T-helper 2 cell treated with Interferon-gamma antibody and Interleukin-4, amounts not matched to agents 5 μg/mL and 100 μg/mL, for 36 hours (primary cell): ENCODE results near the gene CD69.
A peak's percentile ranks its signal among the peaks of the same experiment; 100 is the strongest.

Experiments used
- DNase-seq: peaks from one replicate; pipeline ENCODE4 v3.0.0; 2021; ENCODE audit warnings: low spot score
- H3K27ac Mint-ChIP-seq: one replicate; pipeline ENCODE4 v1.8.0; 2021; ENCODE audit warnings: mild to moderate bottlenecking, mixed read lengths
- H3K27me3 Mint-ChIP-seq: one replicate; pipeline ENCODE4 v1.8.0; 2021; ENCODE audit warnings: low read depth, mixed read lengths
- H3K36me3 Mint-ChIP-seq: one replicate; pipeline ENCODE4 v1.8.0; 2021; ENCODE audit warnings: low read depth, mixed read lengths
- H3K4me1 Mint-ChIP-seq: one replicate; pipeline ENCODE4 v1.8.0; 2021; ENCODE audit warnings: low read depth, mixed read lengths
- H3K4me3 Mint-ChIP-seq: one replicate; pipeline ENCODE4 v1.8.0; 2022; ENCODE audit warnings: mild to moderate bottlenecking, moderate library complexity, mixed read lengths
- H3K9me3 Mint-ChIP-seq: one replicate; pipeline ENCODE4 v1.8.0; 2021; ENCODE audit warnings: mixed read lengths

CD69 gene

GRCh38 chr12:9792961-9793617 lies 32.4 kb upstream of the CD69 start:
- DNase-seq = peak; percentile 44
- Mint-ChIP-seq H3K9me3 (peaks cover 20% of the 10 kb centered on the region), H3K27me3 (no peaks in the 10 kb centered on the region), H3K4me1 (peaks cover 55% of the 10 kb centered on the region), H3K27ac (peak overlapping the region; percentile 85), H3K36me3 (peaks cover 5% of the 10 kb centered on the region), H3K4me3 (peak overlapping the region; percentile 68)

- H3K27ac Mint-ChIP-seq = no peak overlapping the region
- no peaks in the 10 kb centered on the region for H3K27me3 Mint-ChIP-seq
- DNase-seq = no peak
Measured at GRCh38 chr12:9792185-9792900, 31.6 kb upstream of the CD69 start.

GRCh38 chr12:9786726-9787717 lies 26.3 kb upstream of the CD69 start:
- H3K4me1 Mint-ChIP-seq = peaks cover 13% of the 10 kb centered on the region
- peaks cover 24% of the 10 kb centered on the region for H3K9me3 Mint-ChIP-seq
- H3K27me3 Mint-ChIP-seq = no peaks in the 10 kb centered on the region
- no peak overlapping the region for H3K27ac Mint-ChIP-seq
- peaks cover 3% of the 10 kb centered on the region for H3K36me3 Mint-ChIP-seq
- no peak overlapping the region for H3K4me3 Mint-ChIP-seq
- DNase-seq = no peak

More at GRCh38 chr12:9792185-9792900, 31.6 kb upstream of the CD69 start:
- Mint-ChIP-seq H3K36me3 (peaks cover 5% of the 10 kb centered on the region), H3K4me3 (no peak overlapping the region), H3K4me1 (peaks cover 55% of the 10 kb centered on the region), H3K9me3 (peaks cover 26% of the 10 kb centered on the region)

- Mint-ChIP-seq H3K36me3 (peaks cover 5% of the 10 kb centered on the region), H3K27me3 (no peaks in the 10 kb centered on the region), H3K4me1 (peaks cover 12% of the 10 kb centered on the region), H3K4me3 (no peak overlapping the region), H3K9me3 (peaks cover 27% of the 10 kb centered on the region), H3K27ac (no peak overlapping the region)
- no peak for DNase-seq
Measured at GRCh38 chr12:9784816-9785215, 24.1 kb upstream of the CD69 start.

GRCh38 chr12:9784326-9784725 lies 23.6 kb upstream of the CD69 start:
- Mint-ChIP-seq H3K4me3 (no peak overlapping the region), H3K27me3 (no peaks in the 10 kb centered on the region), H3K4me1 (peaks cover 15% of the 10 kb centered on the region), H3K9me3 (peaks cover 22% of the 10 kb centered on the region), H3K36me3 (peaks cover 5% of the 10 kb centered on the region), H3K27ac (no peak overlapping the region)
- DNase-seq = no peak

GRCh38 chr12:9782547-9783382 lies 22.1 kb upstream of the CD69 start:
- no peak for DNase-seq
- peaks cover 13% of the 10 kb centered on the region for H3K9me3 Mint-ChIP-seq
- no peak overlapping the region for H3K27ac Mint-ChIP-seq
- H3K36me3 Mint-ChIP-seq = peaks cover 4% of the 10 kb centered on the region
- H3K27me3 Mint-ChIP-seq = no peaks in the 10 kb centered on the region
- peaks cover 21% of the 10 kb centered on the region for H3K4me1 Mint-ChIP-seq
- H3K4me3 Mint-ChIP-seq = no peak overlapping the region

GRCh38 chr12:9781360-9781759 lies 20.7 kb upstream of the CD69 start:
- Mint-ChIP-seq H3K9me3 (peaks cover 10% of the 10 kb centered on the region), H3K27ac (no peak overlapping the region), H3K27me3 (no peaks in the 10 kb centered on the region), H3K4me3 (no peak overlapping the region), H3K36me3 (peaks cover 4% of the 10 kb centered on the region), H3K4me1 (peaks cover 27% of the 10 kb centered on the region)
- DNase-seq = no peak

GRCh38 chr12:9779209-9779608 lies 18.5 kb upstream of the CD69 start:
- DNase-seq = no peak
- Mint-ChIP-seq H3K9me3 (peaks cover 10% of the 10 kb centered on the region), H3K4me3 (no peak overlapping the region), H3K36me3 (peaks cover 4% of the 10 kb centered on the region), H3K4me1 (peaks cover 41% of the 10 kb centered on the region), H3K27me3 (no peaks in the 10 kb centered on the region), H3K27ac (no peak overlapping the region)

GRCh38 chr12:9776781-9777180 lies 16.1 kb upstream of the CD69 start:
- peaks cover 6% of the 10 kb centered on the region for H3K36me3 Mint-ChIP-seq
- DNase-seq = no peak
- H3K27ac Mint-ChIP-seq = no peak overlapping the region
- no peaks in the 10 kb centered on the region for H3K27me3 Mint-ChIP-seq
- H3K4me1 Mint-ChIP-seq = peaks cover 63% of the 10 kb centered on the region
- H3K4me3 Mint-ChIP-seq = no peak overlapping the region
- peaks cover 16% of the 10 kb centered on the region for H3K9me3 Mint-ChIP-seq

- peaks cover 6% of the 10 kb centered on the region for H3K9me3 Mint-ChIP-seq
- peak overlapping the region; percentile 50 for H3K4me3 Mint-ChIP-seq
- H3K36me3 Mint-ChIP-seq = peaks cover 4% of the 10 kb centered on the region
- H3K27ac Mint-ChIP-seq = peak overlapping the region; percentile 76
- no peak for DNase-seq
- H3K4me1 Mint-ChIP-seq = peaks cover 72% of the 10 kb centered on the region
- no peaks in the 10 kb centered on the region for H3K27me3 Mint-ChIP-seq
Measured at GRCh38 chr12:9773216-9773877, 12.6 kb upstream of the CD69 start.

GRCh38 chr12:9763025-9763424 lies 2.3 kb upstream of the CD69 start:
- Mint-ChIP-seq H3K36me3 (peaks cover 22% of the 10 kb centered on the region), H3K9me3 (no peaks in the 10 kb centered on the region), H3K4me3 (no peak overlapping the region), H3K27ac (no peak overlapping the region), H3K27me3 (no peaks in the 10 kb centered on the region), H3K4me1 (peaks cover 47% of the 10 kb centered on the region)
- no peak for DNase-seq

GRCh38 chr12:9762369-9762768 lies 1.7 kb upstream of the CD69 start:
- H3K4me3 Mint-ChIP-seq = peak overlapping the region; percentile 97
- H3K27me3 Mint-ChIP-seq = no peaks in the 10 kb centered on the region
- H3K36me3 Mint-ChIP-seq = peaks cover 29% of the 10 kb centered on the region
- H3K27ac Mint-ChIP-seq = peak overlapping the region; percentile 97
- no peak for DNase-seq
- no peaks in the 10 kb centered on the region for H3K9me3 Mint-ChIP-seq
- peaks cover 45% of the 10 kb centered on the region for H3K4me1 Mint-ChIP-seq

- peaks cover 38% of the 10 kb centered on the region for H3K36me3 Mint-ChIP-seq
- H3K27me3 Mint-ChIP-seq = no peaks in the 10 kb centered on the region
- H3K27ac Mint-ChIP-seq = peak overlapping the region; percentile 97
- no peak for DNase-seq
- peak overlapping the region; percentile 97 for H3K4me3 Mint-ChIP-seq
- H3K9me3 Mint-ChIP-seq = no peaks in the 10 kb centered on the region
- peaks cover 46% of the 10 kb centered on the region for H3K4me1 Mint-ChIP-seq
Measured at GRCh38 chr12:9761419-9761781, 699 bp upstream of the CD69 start.
